Endothelial cell of umbilical vein (primary cell): Measurements from ENCODE around the gene ANGEL1. TPM values are rescaled to one million over a fixed set of nuclear protein-coding genes. Genes with fewer than 3 reads are reported as not detected.

Source experiments
- BruUV-seq: library from RNA; stranded (reverse); fragments of 400-500 nt; replicated peaks from 2 replicates; lab custom pipeline; 2021; lab: Mats Ljungman, UMichigan
- CTCF ChIA-PET: fragments of 300-600, 350-600 bp; sonication (Branson Sonifier 250); formaldehyde crosslinking; loops from one replicate; lab custom pipeline; 2021; ENCODE audit warnings: antibody characterized with exemption, inconsistent platforms; lab: Charles Lee
- POLR2A ChIA-PET: fragments of 300-600, 350-600 bp; sonication (Branson Sonifier 250); formaldehyde crosslinking; loops from one replicate; lab custom pipeline; 2021; ENCODE audit warnings: antibody characterized with exemption, inconsistent platforms; lab: Charles Lee
- DNase-seq: peaks from one replicate; pipeline ENCODE4 v3.0.0-alpha.2; 2011; ENCODE audit warnings: low read depth, low spot score
- FAIRE-seq: peaks from 2 replicates; lab custom pipeline; 2011; peaks lifted over from hg19 to GRCh38; lab: Jason Lieb, UNC
- H2AFZ ChIP-seq: 2 replicates; pipeline ENCODE4 v1.6.0; 2012; ENCODE audit warnings: low read depth, low read length, control low read depth, inconsistent platforms
- H3K27ac ChIP-seq: 2 replicates; pipeline ENCODE4 v1.5.1; 2011; ENCODE audit warnings: low read depth, mild to moderate bottlenecking, control low read depth, low read length, moderate library complexity; ENCODE audit not compliant: insufficient read depth
- H3K27me3 ChIP-seq, 2 experiments: 2 replicates each; pipeline versions ENCODE4 v1.6.0 to v1.6.1; 2011; ENCODE audit warnings: low read length in 2 of 2, mixed read lengths in 1 of 2; ENCODE audit not compliant: control insufficient read depth in 2 of 2, insufficient read depth in 2 of 2
- H3K36me3 ChIP-seq, 2 experiments: 2 replicates in 1 of 2; 3 replicates in 1 of 2; pipeline ENCODE4 v1.5.1; 2011; ENCODE audit warnings: low read length in 2 of 2, mild to moderate bottlenecking in 1 of 2, moderate library complexity in 1 of 2; ENCODE audit not compliant: control insufficient read depth in 2 of 2, insufficient read depth in 2 of 2; ENCODE audit errors: extremely low read depth in 1 of 2
- H3K4me1 ChIP-seq: 3 replicates; pipeline ENCODE4 v1.5.1; 2011; ENCODE audit warnings: mild to moderate bottlenecking, low read length; ENCODE audit not compliant: control insufficient read depth, insufficient read depth; ENCODE audit errors: extremely low read depth
- H3K4me2 ChIP-seq: 2 replicates; pipeline ENCODE4 v1.6.1; 2011; ENCODE audit warnings: low read length, control low read depth, mixed read lengths; ENCODE audit not compliant: insufficient read depth
- H3K4me3 ChIP-seq, 3 experiments: fragments of 200-600 bp in 1 of 3; sonication (generic), shearing (Covaris generic) in 1 of 3; replicated peaks in 1 of 3; 2 replicates each; pipeline ENCODE4 v1.5.1; 2011 to 2016; ENCODE audit warnings: control low read depth in 3 of 3, low read length in 3 of 3, mild to moderate bottlenecking in 2 of 3, inconsistent platforms in 1 of 3, low read depth in 1 of 3, moderate library complexity in 1 of 3; ENCODE audit not compliant: insufficient read depth in 1 of 3
- H3K79me2 ChIP-seq: 2 replicates; pipeline ENCODE4 v1.6.0; 2012; ENCODE audit warnings: low read length, inconsistent platforms; ENCODE audit not compliant: control insufficient read depth, insufficient read depth
- H3K9ac ChIP-seq: replicated peaks from 2 replicates; pipeline ENCODE3; 2011; ENCODE audit warnings: low read length, control low read depth; ENCODE audit not compliant: insufficient read depth; ENCODE audit errors: extremely low read depth
- H3K9me1 ChIP-seq: replicated peaks from 3 replicates; pipeline ENCODE4 v1.6.0; 2011; ENCODE audit warnings: mild to moderate bottlenecking, low read length; ENCODE audit not compliant: control insufficient read depth, insufficient read depth; ENCODE audit errors: extremely low read depth
- H3K9me3 ChIP-seq: replicated peaks from 2 replicates; pipeline ENCODE4 v1.5.1; 2012; ENCODE audit warnings: low read length, inconsistent platforms; ENCODE audit not compliant: control insufficient read depth, insufficient read depth
- H4K20me1 ChIP-seq: replicated peaks from 2 replicates; pipeline ENCODE3; 2011; ENCODE audit warnings: mild to moderate bottlenecking, low read length; ENCODE audit not compliant: control insufficient read depth, insufficient read depth; ENCODE audit errors: extremely low read depth
- CTCF ChIP-seq, 2 donors: IDR thresholded peaks; 1 replicate in 1 of 2; 2 replicates in 1 of 2; pipeline ENCODE4 v1.5.1; 2011; ENCODE audit warnings: low read length in 2 of 2, mild to moderate bottlenecking in 2 of 2, moderate library complexity in 2 of 2, control low read depth in 1 of 2, inconsistent platforms in 1 of 2, low read depth in 1 of 2; ENCODE audit not compliant: insufficient read depth in 1 of 2; ENCODE audit errors: extremely low read depth in 1 of 2
- EZH2 ChIP-seq: IDR thresholded peaks from 2 replicates; pipeline ENCODE4 v1.6.1; 2012; ENCODE audit warnings: borderline replicate concordance, low read depth, mild to moderate bottlenecking, moderate library complexity, low read length, inconsistent platforms; ENCODE audit not compliant: severe bottlenecking
- FOS ChIP-seq: IDR thresholded peaks from 2 replicates; pipeline ENCODE4 v1.6.1; 2011; ENCODE audit warnings: mild to moderate bottlenecking, low read length, moderate library complexity, borderline replicate concordance; ENCODE audit not compliant: insufficient read depth
- GATA2 ChIP-seq: IDR thresholded peaks from 2 replicates; pipeline ENCODE4 v1.7.0; 2011; ENCODE audit warnings: low read depth, mild to moderate bottlenecking, moderate library complexity, mixed read lengths, low read length; ENCODE audit not compliant: insufficient read length, insufficient read depth
- JUN ChIP-seq: IDR thresholded peaks from 2 replicates; pipeline ENCODE4 v1.6.1; 2011; ENCODE audit warnings: borderline replicate concordance, low read depth; ENCODE audit not compliant: insufficient read length, insufficient read depth
- MAX ChIP-seq: IDR thresholded peaks from 2 replicates; pipeline ENCODE4 v1.6.1; 2011; ENCODE audit not compliant: insufficient read depth, insufficient read length
- MYC ChIP-seq: IDR thresholded peaks from one replicate; pipeline ENCODE4 v1.6.1; 2011; ENCODE audit warnings: mild to moderate bottlenecking, low read depth, low read length
- POLR2A ChIP-seq: IDR thresholded peaks from 2 replicates; pipeline ENCODE4 v1.6.1; 2012; ENCODE audit warnings: low read depth, mild to moderate bottlenecking, control low read depth, low read length
- POLR2AphosphoS5 ChIP-seq: IDR thresholded peaks from 2 replicates; pipeline ENCODE4 v1.6.1; 2012; ENCODE audit warnings: low read depth, mild to moderate bottlenecking, control low read depth, low read length, moderate library complexity; ENCODE audit not compliant: insufficient read depth
- dilution Hi-C: fragments of 300-500 bp; cut with MboI; formaldehyde crosslinking; loops from one replicate; pipeline ENCODE4 v1.15.0; 2019; ENCODE audit warnings: low sequenced_read_pairs; ENCODE audit not compliant: extremely low pct_ligation_motif_present
- intact Hi-C: fragments of 100-400 bp; cut with micrococcal nuclease; formaldehyde crosslinking; loops from one replicate; pipeline ENCODE4 v1.10.0; 2022
- polyA plus RNA-seq, 4 experiments: library from polyadenylated mRNA; depleted of rRNA in 3 of 4; stranded (reverse) in 3 of 4; unstranded in 1 of 4; fragments of >200 nt; gene quantifications; 2 replicates each; pipeline versions ENCODE4 v1.2.1 to v1.2.3, GENCODE V29; 2011 to 2012; ENCODE audit warnings: missing spikeins in 1 of 4
- total RNA-seq: library from RNA; stranded (reverse); gene quantifications from 2 replicates; pipeline ENCODE4 v1.2.3, GENCODE V29; 2021

ANGEL1 gene
- total and polyA plus RNA-seq, 2 donors (not counting 3 experiments of a cell fraction or from before 2014, with no cell fraction given): 14.8 to 22.0 TPM

GRCh38 chr14:76784266-76784874, 28.3 kb downstream of the ANGEL1 start:
- Histone ChIP-seq H2AFZ (no peak overlapping the region), H3K79me2 (no peaks in the 10 kb centered on the region), H3K27ac (no peak overlapping the region), H3K36me3 (peaks cover 2 to 25% of the 10 kb centered on the region in 2 experiments), H3K9me1 (no peaks in the 10 kb centered on the region), H3K4me1 (no peaks in the 10 kb centered on the region), H3K4me3 (no peak overlapping the region), H3K9ac (no peak overlapping the region), H3K27me3 (no peaks in the 10 kb centered on the region), H3K9me3 (no peaks in the 10 kb centered on the region), H3K4me2 (no peak overlapping the region), H4K20me1 (no peaks in the 10 kb centered on the region)
- ChIA-PET CTCF (interaction anchor here (0.8 to 15.4 kb wide), 23 partner anchors 8 to 286 kb away, joined by 3 to 557 read pairs (median 8); partner anchors contain the start of genes ANGEL1 and VASH1), POLR2A (interaction anchor here (1.3 kb wide), 1 partner anchor 74 kb away, joined by 5 read pairs; no protein-coding TSS in a partner anchor)
- FAIRE-seq: no peak
- intact Hi-C loops: loop anchor here (1.0 kb wide), 3 partner anchors 11 to 74 kb away; no protein-coding TSS in a partner anchor
- dilution Hi-C loops: no loop called here
- no peak for DNase-seq
- TF ChIP-seq JUN: no peak
- no peak for TF ChIP-seq MYC
- no peak for TF ChIP-seq EZH2
- no peak for TF ChIP-seq POLR2A
- no peak for TF ChIP-seq MAX
- TF ChIP-seq CTCF (IDR thresholded peaks at IDR 0.05; ENCODE audit: extremely low read depth in 1 of 2, insufficient read depth in 1 of 2, low read depth in 1 of 2, low read length in 2 of 2): no peak
- TF ChIP-seq FOS: no peak
- no peak for TF ChIP-seq GATA2
- no peak for TF ChIP-seq POLR2AphosphoS5
- no TSS peak for BruUV-seq
